Coronary artery (tissue), 2 donors: ENCODE measurements around the gene JARID2.

Experiments
- DNase-seq: peaks from one replicate; pipeline ENCODE4 v3.0.0-alpha.2; 2017; ENCODE audit warnings: low spot score
- H3K27ac ChIP-seq, 2 donors: fragments of 200-600 bp; sonication (generic); one replicate each; pipeline ENCODE4 v1.5.1; 2016 to 2019
- H3K4me3 ChIP-seq: fragments of 200-600 bp; sonication (generic); 2 replicates; pipeline ENCODE4 v1.5.1; 2016; ENCODE audit warnings: mild to moderate bottlenecking, moderate library complexity
- CTCF ChIP-seq: fragments of 200-600 bp; sonication (generic); IDR thresholded peaks from one replicate; pipeline ENCODE4 v1.5.1; 2019; ENCODE audit warnings: antibody characterized with exemption

JARID2 gene

GRCh38 chr6:15430931-15431405 lies 185.1 kb downstream of the JARID2 start:
- TF ChIP-seq CTCF = no peak
- no peak for DNase-seq
- H3K27ac ChIP-seq = no peak overlapping the region
- H3K4me3 ChIP-seq = no peak overlapping the region

GRCh38 chr6:15431762-15432483 lies 186.1 kb downstream of the JARID2 start:
- H3K27ac ChIP-seq = no peak overlapping the region
- H3K4me3 ChIP-seq = no peak overlapping the region
- no peak for TF ChIP-seq CTCF
- DNase-seq = no peak

- Histone ChIP-seq H3K27ac (no peak overlapping the region), H3K4me3 (peak overlapping the region; percentile 11)
- TF ChIP-seq CTCF = no peak
- no peak for DNase-seq
Observed at GRCh38 chr6:15433511-15433861, 187.6 kb downstream of the JARID2 start.

- no peak overlapping the region for H3K27ac ChIP-seq
- no peak overlapping the region for H3K4me3 ChIP-seq
- TF ChIP-seq CTCF = no peak
- no peak for DNase-seq
Observed at GRCh38 chr6:15434263-15434662, 188.4 kb downstream of the JARID2 start.

- TF ChIP-seq CTCF = no peak
- DNase-seq = no peak
- Histone ChIP-seq H3K27ac (no peak overlapping the region), H3K4me3 (no peak overlapping the region)
Observed at GRCh38 chr6:15434823-15435380, 189.0 kb downstream of the JARID2 start.

GRCh38 chr6:15435468-15435867 lies 189.6 kb downstream of the JARID2 start:
- DNase-seq = no peak
- Histone ChIP-seq H3K4me3 (no peak overlapping the region), H3K27ac (no peak overlapping the region)
- no peak for TF ChIP-seq CTCF

GRCh38 chr6:15436451-15436850 lies 190.6 kb downstream of the JARID2 start:
- Histone ChIP-seq H3K27ac (no peak overlapping the region), H3K4me3 (no peak overlapping the region)
- no peak for DNase-seq
- no peak for TF ChIP-seq CTCF
